Thoracic aorta endothelial cell (primary cell): ENCODE data around the gene ATP2A1. TPM values are rescaled to one million over a fixed set of nuclear protein-coding genes. Genes with fewer than 3 reads are reported as not detected.

Experiments used
- small RNA-seq: library from RNA; depleted of rRNA; stranded (forward); fragments of <200 nt; gene quantifications from one replicate; pipeline ENCODE3, GENCODE V24; 2012
- total RNA-seq: library from RNA; depleted of rRNA; stranded (reverse); fragments of >200 nt; gene quantifications from 2 replicates; pipeline ENCODE4 v1.2.3, GENCODE V29; 2012

Gene ATP2A1
- total RNA-seq, result 0.27 and 0.36 TPM in 2 replicates

GRCh38 chr16:28878083-28878926 is at the start of gene ATP2A1:
Gene ATP2A1 (plus strand): TSS chr16:28878488. CDS start chr16:28878672, 184 bp downstream.

DNA sequence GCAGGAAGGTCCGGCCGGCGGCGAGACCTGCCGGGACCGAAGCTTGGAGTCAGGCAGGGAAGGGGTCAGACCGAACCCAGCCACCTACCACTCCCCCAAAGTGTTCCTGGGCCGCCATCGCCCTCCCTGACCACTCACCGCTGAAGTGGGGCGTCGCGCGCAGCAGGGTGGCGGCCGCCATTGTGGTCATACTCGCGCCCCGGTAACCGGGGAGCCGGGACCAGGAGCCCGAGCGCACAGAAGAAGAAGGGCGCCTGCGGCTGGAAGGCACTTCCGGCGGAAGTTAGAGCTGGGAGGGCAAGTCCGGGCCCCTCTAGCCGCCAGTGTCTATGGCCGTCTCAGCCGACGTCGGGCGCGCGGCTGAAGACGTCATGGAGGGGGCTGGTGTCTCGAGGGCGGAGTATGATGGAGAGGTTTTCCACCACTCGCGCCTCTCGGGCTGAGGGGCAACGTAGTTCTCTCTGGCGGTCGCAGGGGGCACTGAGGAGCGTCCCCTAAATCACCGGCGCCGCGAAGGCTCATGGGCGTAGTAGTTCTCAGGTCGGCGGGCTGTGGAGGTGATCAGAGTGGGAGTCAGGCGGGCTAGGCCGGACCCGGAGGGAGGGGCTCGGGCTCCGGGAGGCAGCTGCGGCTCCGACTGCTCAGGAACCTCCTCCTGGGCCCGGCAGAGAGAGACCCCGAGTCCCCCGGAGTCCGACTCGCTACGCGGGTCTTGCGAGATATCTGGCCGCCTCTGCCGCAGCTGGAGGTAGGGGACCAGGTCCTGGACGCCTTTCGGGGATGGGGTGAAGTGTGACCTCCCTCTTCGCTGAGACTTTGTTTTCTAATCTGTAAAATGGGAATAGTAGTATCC is 32.0 kb upstream of the ATP2A1 start, which contains the start of gene TUFM:
TUFM (minus strand) TSS at position 269 of the 853 bp plus-strand sequence; CDS start at position 190, 79 bp downstream.

DNA sequence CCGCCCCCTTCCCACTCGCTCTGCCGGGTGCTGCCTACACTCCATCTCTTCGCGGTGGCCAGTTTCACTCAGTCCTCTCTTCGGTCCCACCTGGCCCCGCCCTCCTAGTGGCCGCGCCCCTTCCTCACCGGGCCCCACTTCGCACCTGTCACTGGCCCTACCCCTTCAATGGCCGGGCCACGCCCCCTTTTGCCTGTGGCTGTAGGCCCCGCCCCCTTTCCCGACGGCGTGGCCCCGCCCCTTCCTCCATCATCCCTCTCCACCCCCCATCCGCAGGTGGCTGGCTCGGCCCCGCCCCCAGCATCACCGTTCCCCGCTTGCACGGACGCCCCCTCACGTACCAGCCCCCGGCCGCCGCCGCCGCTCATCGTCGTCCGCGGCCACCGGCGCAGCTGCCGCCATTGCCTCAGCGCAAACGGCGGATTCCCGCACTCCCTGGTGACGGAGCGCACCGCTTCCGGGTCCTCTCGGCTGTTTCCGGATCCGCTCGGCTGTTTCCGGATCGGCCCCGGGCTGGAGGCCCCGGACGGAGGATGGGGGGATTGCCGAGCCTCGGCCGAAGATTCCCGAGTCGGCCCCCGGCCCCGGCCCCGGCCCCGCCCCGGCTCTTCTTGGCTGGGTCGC is 46.6 kb downstream of the ATP2A1 start, which contains the start of gene RABEP2:
RABEP2 (minus strand) TSS at position 477 of the 624 bp plus-strand sequence; CDS start at position 402, 75 bp downstream.

GRCh38 chr16:28931801-28932225 is 53.5 kb downstream of the ATP2A1 start, which contains the start of gene CD19:
Gene CD19 (plus strand): TSS chr16:28931971. CDS start chr16:28932001, 30 bp downstream.

DNA sequence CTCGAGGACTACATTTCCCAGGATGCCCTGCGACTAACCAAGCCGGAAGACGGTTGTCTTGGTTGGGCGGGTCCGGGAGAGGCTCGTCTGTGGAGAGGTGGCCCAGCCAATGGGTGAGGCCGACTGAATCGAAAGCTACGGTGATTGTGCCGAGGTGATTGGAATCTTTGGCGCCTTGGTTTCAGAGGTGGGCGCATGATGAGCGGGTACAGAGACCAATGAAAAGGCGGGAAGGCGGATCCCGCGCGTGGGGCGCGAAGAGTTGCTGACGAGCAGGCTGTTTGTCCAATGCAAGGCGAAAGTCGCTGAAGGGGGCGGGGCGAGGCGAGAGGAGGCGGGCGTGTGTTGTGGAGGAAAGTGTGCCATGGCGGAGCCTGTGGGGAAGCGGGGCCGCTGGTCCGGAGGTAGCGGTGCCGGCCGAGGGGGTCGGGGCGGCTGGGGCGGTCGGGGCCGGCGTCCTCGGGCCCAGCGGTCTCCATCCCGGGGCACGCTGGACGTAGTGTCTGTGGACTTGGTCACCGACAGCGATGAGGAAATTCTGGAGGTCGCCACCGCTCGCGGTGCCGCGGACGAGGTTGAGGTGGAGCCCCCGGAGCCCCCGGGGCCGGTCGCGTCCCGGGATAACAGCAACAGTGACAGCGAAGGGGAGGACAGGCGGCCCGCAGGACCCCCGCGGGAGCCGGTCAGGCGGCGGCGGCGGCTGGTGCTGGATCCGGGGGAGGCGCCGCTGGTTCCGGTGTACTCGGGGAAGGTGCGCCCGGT is 72.5 kb downstream of the ATP2A1 start, which contains the start of gene NFATC2IP:
NFATC2IP (plus strand) TSS at position 290 of the 762 bp plus-strand sequence; CDS start at position 365, 75 bp downstream.

Small RNAs within 50 kb of the gene (small RNA-seq; reads per million reads assigned to genes)
- gene RF00416, result not detected

Other genes starting within 250 kb of the ATP2A1 start
- gene NPIPB8, start 240.4 kb upstream of the ATP2A1 start, total RNA-seq, result 0.27 TPM in 1 of 2 replicates, not detected in the other
- gene EIF3C, start 167.0 kb upstream of the ATP2A1 start, total RNA-seq, result 150 and 167 TPM in 2 replicates
- gene NPIPB9, start 126.7 kb upstream of the ATP2A1 start, total RNA-seq, result 6.7 and 15.3 TPM in 2 replicates
- gene ATXN2L, start 55.5 kb upstream of the ATP2A1 start, total RNA-seq, result 89.5 and 99.0 TPM in 2 replicates
- 115 and 136 TPM in 2 replicates for gene TUFM, start 32.1 kb upstream of the ATP2A1 start, total RNA-seq
- gene SH2B1, start 14.6 kb upstream of the ATP2A1 start, total RNA-seq, result 12.2 and 17.0 TPM in 2 replicates
- gene RABEP2, start 46.8 kb downstream of the ATP2A1 start, total RNA-seq, result 29.9 and 30.9 TPM in 2 replicates
- gene CD19, start 53.5 kb downstream of the ATP2A1 start, total RNA-seq, result 0.13 TPM in 1 of 2 replicates, not detected in the other
- gene NFATC2IP, start 72.4 kb downstream of the ATP2A1 start, total RNA-seq, result 42.8 and 47.7 TPM in 2 replicates
- gene SPNS1, start 96.3 kb downstream of the ATP2A1 start, total RNA-seq, result 29.9 and 35.1 TPM in 2 replicates
- 0.66 and 0.79 TPM in 2 replicates for gene LAT, start 106.6 kb downstream of the ATP2A1 start, total RNA-seq